GM18507 (cell line): ENCODE results near the gene FARP2.
A peak's percentile ranks its signal among the peaks of the same experiment; 100 is the strongest.
"Not testable (repeated sequence)": the region's sequence is repeated elsewhere in the genome, so short reads cannot be mapped to it uniquely, and the experiment has no call there.

Source experiments
- DNase-seq: peaks from one replicate; pipeline ENCODE4 v3.0.0; 2011; ENCODE audit warnings: low read depth; ENCODE audit not compliant: insufficient read length; ENCODE audit errors: extremely low spot score
- FAIRE-seq: peaks from 2 replicates; lab custom pipeline; 2011; peaks lifted over from hg19 to GRCh38; lab: Jason Lieb, UNC

FARP2 gene

DNA sequence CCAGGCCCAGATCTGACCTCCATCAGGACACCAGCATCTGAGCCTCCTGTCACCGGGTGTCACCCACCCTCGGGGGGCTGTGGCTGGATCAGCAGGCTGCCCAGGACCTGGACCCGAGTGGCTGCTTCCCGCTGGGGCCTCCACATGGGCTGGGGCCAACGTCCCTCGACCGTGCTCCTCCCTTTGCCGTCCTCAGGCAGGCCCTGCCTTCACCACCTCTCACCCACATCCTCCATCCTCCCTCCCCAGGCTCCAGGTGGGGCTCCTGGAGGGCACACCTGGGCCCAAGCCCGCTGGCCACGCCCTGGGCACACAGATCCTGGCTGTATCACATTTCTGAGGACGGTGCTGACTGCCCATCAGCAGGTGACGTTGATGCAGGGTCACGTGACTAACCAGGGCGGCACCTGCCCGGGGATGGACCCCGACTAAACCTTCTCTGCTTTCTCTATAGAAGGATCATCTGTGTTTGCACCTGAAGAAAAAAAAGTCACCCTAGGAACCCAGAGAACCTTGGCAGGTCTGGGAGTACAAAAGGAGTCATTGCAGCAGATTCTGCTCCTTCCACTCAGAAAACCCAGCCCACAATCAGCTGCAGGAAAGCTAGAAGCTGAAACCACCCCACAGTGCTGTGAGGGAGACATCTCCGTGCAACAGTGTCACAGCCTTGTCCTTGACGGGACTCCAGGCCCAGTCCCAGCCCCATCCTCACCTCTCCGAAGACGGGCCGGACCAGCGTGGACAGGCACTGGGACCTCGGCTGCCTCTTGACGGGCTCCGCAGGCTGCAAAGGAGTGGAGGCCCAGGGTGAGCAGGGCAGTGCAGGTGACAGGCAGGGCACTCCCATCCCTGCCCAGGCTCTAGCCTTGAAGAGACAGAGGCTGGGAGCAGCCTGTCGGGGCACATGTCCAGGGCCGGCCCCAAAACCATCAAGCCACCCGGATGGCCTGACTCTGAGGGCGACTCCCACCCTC lies 141.1 kb downstream of the FARP2 start:
- no peak for DNase-seq
- no peak for FAIRE-seq

GRCh38 chr2:241498115-241499070 lies 142.3 kb downstream of the FARP2 start:
- DNase-seq, result no peak
- FAIRE-seq, result no peak

GRCh38 chr2:241499146-241499965 lies 143.3 kb downstream of the FARP2 start:
- DNase-seq (no peak), FAIRE-seq (no peak)

GRCh38 chr2:241500016-241500415 lies 143.9 kb downstream of the FARP2 start:
- DNase-seq, result no peak
- FAIRE-seq, result no peak

DNA sequence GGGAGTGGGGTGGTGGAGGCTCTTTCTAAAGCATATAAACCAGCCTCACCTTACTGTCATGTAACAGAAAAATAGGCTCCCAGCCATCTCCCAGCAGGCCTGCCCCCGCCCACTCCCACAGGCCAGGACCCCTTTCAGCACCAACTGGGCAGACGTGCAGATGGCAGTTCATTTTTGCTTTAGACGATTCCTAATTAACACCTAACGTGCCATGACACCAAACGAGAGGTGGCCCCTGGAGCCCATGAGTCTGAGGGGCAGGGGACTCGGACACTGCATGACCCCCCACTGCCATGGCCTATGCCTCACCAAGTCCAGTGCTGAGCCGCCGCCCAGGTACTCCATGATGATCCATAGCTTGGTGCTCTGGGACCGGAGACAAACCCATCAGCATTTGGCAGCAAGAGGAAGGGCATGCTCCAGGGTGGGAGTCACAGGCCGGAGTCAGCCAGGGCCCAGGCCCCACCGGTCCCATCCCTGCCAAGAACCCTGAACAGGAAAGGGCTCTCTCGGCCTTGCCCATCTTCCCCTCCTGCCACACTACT lies 144.4 kb downstream of the FARP2 start:
- FAIRE-seq, result no peak
- DNase-seq, result no peak

- no peak for FAIRE-seq
These were observed 145.0 kb downstream of the FARP2 start for GRCh38 chr2:241501099-241501541.

GRCh38 chr2:241501551-241501950 lies 145.5 kb downstream of the FARP2 start:
- DNase-seq (no peak), FAIRE-seq (no peak)

More at GRCh38 chr2:241501099-241501541, 145.0 kb downstream of the FARP2 start:
- DNase-seq, result no peak

- FAIRE-seq (no peak), DNase-seq (no peak)
These were observed 146.2 kb downstream of the FARP2 start for GRCh38 chr2:241502281-241502680.

DNA sequence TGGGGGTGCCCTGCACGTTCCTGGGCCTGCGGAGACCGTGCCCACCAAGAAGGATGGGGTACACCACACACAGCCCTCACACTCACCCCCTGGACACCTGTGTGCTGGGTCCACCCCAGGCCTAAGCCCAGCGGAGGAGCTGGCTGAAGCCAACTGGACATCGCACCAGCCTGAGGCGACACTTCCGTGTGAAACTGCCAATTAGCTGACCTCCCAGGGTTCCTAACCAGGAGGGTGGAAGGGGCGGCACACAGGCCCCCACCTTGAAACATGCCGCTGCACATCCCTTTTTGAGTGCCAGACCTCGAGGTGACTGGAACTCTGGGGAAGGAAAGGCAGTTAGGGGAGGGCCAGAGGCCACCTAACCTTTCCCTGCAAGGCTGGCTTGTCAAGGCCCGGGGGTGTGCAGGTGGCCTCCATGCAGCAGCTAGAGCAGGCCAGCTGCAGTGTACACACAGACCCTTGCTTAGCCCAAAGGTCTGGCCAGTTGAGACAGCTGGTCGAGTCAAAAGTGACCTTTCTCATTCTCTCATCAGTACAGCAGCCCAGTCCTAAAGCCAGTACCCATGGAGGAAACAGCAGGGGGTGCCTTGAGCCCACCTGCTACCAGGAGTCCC lies 147.8 kb downstream of the FARP2 start:
- DNase-seq (no peak), FAIRE-seq (no peak)

GRCh38 chr2:241505086-241505780 lies 149.1 kb downstream of the FARP2 start:
- FAIRE-seq (no peak), DNase-seq (no peak)

GRCh38 chr2:241505781-241506201 lies 149.7 kb downstream of the FARP2 start:
- DNase-seq, result no peak

DNA sequence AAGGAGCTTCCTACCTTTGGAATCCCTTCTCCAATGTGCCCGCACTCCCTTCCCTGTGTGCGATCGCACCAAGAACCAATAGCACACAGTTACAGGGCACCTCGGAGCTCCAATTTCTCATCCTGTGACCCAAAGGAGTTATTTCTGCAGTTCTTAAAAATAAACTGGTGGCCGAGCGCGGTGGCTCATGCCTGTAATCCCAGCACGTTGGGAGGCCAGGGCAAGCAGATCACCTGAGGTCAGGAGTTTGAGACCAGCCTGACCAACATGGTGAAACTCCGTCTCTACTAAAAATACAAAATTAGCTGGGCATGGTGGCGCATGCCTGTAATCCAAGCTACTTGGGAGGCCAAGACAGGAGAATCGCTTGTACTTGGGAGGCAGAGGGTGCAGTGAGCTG lies 150.2 kb downstream of the FARP2 start:
- not testable (repeated sequence) for FAIRE-seq, DNase-seq

More at GRCh38 chr2:241505781-241506201, 149.7 kb downstream of the FARP2 start:
- FAIRE-seq, result no peak

GRCh38 chr2:241506793-241507429 lies 150.8 kb downstream of the FARP2 start:
- FAIRE-seq (no peak), DNase-seq (no peak)

DNA sequence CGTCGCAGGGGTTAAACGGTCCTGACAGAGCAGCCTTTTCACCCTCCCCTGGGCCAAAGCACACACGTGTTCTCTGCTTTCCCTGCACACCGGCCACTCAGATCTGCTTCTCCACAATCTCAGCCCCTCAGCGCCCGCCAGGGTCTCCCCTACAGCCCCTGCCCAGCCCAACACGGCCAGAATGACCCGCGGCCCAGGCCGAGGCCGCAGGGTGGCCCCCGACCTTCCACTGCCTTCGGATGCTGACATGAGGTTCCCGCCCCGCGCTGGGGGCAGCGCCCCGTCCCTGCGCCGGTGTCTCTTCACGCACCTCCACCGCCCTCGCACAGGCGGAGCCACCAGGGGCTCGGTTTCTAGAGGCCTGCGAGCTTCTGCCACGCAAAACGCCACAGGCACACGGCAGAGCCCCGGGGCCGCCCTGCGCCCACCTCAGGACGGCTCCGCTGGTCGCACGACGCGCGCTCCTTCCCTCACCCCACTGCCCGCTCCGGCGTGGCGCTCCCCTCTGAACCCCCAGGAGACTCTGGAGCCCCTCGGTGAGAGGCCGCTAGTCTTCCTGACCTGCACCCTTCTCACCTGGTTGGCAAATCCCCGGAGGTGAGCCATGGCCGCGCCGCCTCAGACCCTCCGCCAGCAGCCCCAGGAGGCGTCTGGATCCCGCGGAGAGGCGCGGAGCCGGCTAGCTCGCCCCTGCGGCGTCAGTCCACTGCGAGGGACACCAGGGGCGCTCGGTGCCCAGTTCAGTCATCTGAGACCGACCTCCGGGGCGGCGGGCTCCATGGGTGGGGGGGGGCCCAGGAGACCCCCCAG lies 151.6 kb downstream of the FARP2 start:
- FAIRE-seq, result no peak
- DNase-seq, result peak; percentile 39

- DNase-seq (peak; percentile 98), FAIRE-seq (peak; percentile 97)
These were observed 152.4 kb downstream of the FARP2 start, which contains the start of gene STK25 for GRCh38 chr2:241508240-241509154. TSS of gene STK25 (minus strand) at chr2:241508584. CDS start at chr2:241508035, 549 bp downstream.
